Activated CD4-positive, alpha-beta memory T cell treated with anti-CD3 and anti-CD28 coated beads, Interleukin-2, amount 10 ng/mL, durations not matched to agents 7 days and 5 days (primary cell): ENCODE data around the gene SLMAP. TPM values are rescaled to one million over a fixed set of nuclear protein-coding genes. Genes with fewer than 3 reads are reported as not detected.

Source experiments
- CTCF ChIA-PET: fragments of 350-600 bp; sonication (Branson Sonifier 250); formaldehyde crosslinking; loops from one replicate; lab custom pipeline; 2021; ENCODE audit warnings: antibody characterized with exemption, inconsistent platforms; lab: Charles Lee
- POLR2A ChIA-PET: fragments of 350-600 bp; sonication (Branson Sonifier 250); formaldehyde crosslinking; loops from one replicate; lab custom pipeline; 2021; ENCODE audit warnings: antibody characterized with exemption; lab: Charles Lee
- DNase-seq: peaks from one replicate; pipeline ENCODE4 v3.0.0-alpha.2; 2020
- H3K27ac Mint-ChIP-seq: one replicate; pipeline ENCODE4 v1.8.0; 2021; ENCODE audit warnings: mild to moderate bottlenecking, mixed read lengths
- H3K27me3 Mint-ChIP-seq: one replicate; pipeline ENCODE4 v1.8.0; 2021; ENCODE audit warnings: mixed read lengths
- H3K36me3 Mint-ChIP-seq: one replicate; pipeline ENCODE4 v1.8.0; 2021; ENCODE audit warnings: low read depth, mixed read lengths
- H3K4me1 Mint-ChIP-seq: one replicate; pipeline ENCODE4 v1.8.0; 2021; ENCODE audit warnings: mixed read lengths
- H3K4me3 Mint-ChIP-seq: one replicate; pipeline ENCODE4 v1.8.0; 2021; ENCODE audit warnings: mild to moderate bottlenecking, mixed read lengths
- H3K9me3 Mint-ChIP-seq: one replicate; pipeline ENCODE4 v1.8.0; 2021; ENCODE audit warnings: mixed read lengths
- total RNA-seq, 2 experiments: library from RNA; stranded (reverse); gene quantifications; one replicate each; pipeline ENCODE4 v1.2.3, GENCODE V29; 2021

SLMAP gene
- total RNA-seq, 2 experiments from 2014 or later = 53.4 to 55.6 TPM

- POLR2A ChIA-PET = interaction anchor here (1.0 to 1.1 kb wide), 2 partner anchors 64 to 133 kb away, joined by 3 read pairs; partner anchors contain the start of gene DENND6A
- Mint-ChIP-seq H3K27ac (no peak overlapping the region), H3K4me3 (no peak overlapping the region)
Observed at GRCh38 chr3:57826245-57826951, 70.3 kb downstream of the SLMAP start.

GRCh38 chr3:57826952-57827723 lies 71.0 kb downstream of the SLMAP start:
- DNase-seq = no peak
- Mint-ChIP-seq H3K9me3 (no peaks in the 10 kb centered on the region), H3K36me3 (peaks cover 9% of the 10 kb centered on the region), H3K27me3 (no peaks in the 10 kb centered on the region), H3K4me3 (no peak overlapping the region), H3K27ac (no peak overlapping the region), H3K4me1 (no peaks in the 10 kb centered on the region)
- CTCF ChIA-PET = interaction anchor here (0.6 to 1.4 kb wide), 2 partner anchors 29 to 430 kb away, joined by 3 to 9 read pairs; no protein-coding TSS in a partner anchor
- POLR2A ChIA-PET = interaction anchor here (1.1 kb wide), 1 partner anchor 134 kb away, joined by 3 read pairs; the partner anchor contains the start of gene DENND6A

More at GRCh38 chr3:57826245-57826951, 70.3 kb downstream of the SLMAP start:
- no peak for DNase-seq
- Mint-ChIP-seq H3K9me3 (no peaks in the 10 kb centered on the region), H3K27me3 (no peaks in the 10 kb centered on the region), H3K4me1 (no peaks in the 10 kb centered on the region), H3K36me3 (peaks cover 6% of the 10 kb centered on the region)
- CTCF ChIA-PET = interaction anchor here (0.6 to 1.4 kb wide), 4 partner anchors 28 to 429 kb away, joined by 3 to 9 read pairs (median 4); no protein-coding TSS in a partner anchor

DNA sequence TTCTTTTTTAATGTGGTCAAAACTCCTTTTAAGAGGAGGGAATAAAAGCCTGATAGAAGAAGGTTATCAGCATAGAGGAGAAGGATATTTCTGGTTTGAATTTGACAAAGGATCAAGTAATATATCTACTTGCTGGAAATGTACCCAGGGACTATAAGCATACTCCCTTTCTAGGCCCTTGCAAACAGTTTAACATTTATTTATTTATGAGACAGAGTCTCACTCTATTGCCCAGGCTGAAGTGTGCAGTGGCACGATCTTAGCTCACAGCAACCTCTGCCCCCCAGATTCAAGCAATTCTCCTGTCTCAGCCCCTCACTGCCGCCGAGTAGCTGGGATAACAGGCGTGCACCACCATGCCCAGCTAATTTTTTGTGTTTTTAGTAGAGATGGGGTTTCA lies 71.6 kb downstream of the SLMAP start:
- Mint-ChIP-seq H3K36me3 (peaks cover 14% of the 10 kb centered on the region), H3K4me3 (no peak overlapping the region), H3K27ac (no peak overlapping the region), H3K27me3 (no peaks in the 10 kb centered on the region), H3K4me1 (no peaks in the 10 kb centered on the region), H3K9me3 (no peaks in the 10 kb centered on the region)
- DNase-seq = no peak
- ChIA-PET CTCF (no interaction called here), POLR2A (no interaction called here)

DNA sequence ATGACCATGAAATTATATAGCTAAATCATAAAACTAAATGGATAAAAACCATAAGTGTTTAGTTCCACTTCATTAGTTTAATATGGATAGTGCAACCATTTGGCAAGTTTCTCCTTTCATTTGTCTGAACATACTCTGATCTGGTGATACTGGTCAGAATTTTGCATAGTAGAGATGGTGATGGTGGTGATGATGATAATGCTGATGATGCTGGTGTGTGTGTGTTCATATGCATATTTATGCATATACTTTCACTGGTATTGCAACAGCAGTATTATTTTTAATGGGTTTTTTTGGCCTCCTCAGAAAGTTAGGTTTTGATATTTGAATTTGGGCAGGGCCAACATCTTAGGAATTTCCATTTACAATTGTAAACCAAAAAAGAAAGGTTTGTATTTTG lies 76.4 kb downstream of the SLMAP start:
- CTCF ChIA-PET = interaction anchor here (0.8 to 1.0 kb wide), 2 partner anchors 21 to 70 kb away, joined by 3 read pairs; no protein-coding TSS in a partner anchor
- H3K27ac Mint-ChIP-seq = no peak overlapping the region
- no peaks in the 10 kb centered on the region for H3K9me3 Mint-ChIP-seq
- H3K27me3 Mint-ChIP-seq = no peaks in the 10 kb centered on the region
- H3K4me3 Mint-ChIP-seq = no peak overlapping the region
- no peak for DNase-seq
- POLR2A ChIA-PET = no interaction called here
- H3K36me3 Mint-ChIP-seq = peaks cover 15% of the 10 kb centered on the region
- no peaks in the 10 kb centered on the region for H3K4me1 Mint-ChIP-seq

- POLR2A ChIA-PET = no interaction called here
- H3K36me3 Mint-ChIP-seq = peaks cover 15% of the 10 kb centered on the region
Observed at GRCh38 chr3:57832900-57833313, 76.8 kb downstream of the SLMAP start.

GRCh38 chr3:57833763-57834162 lies 77.7 kb downstream of the SLMAP start:
- no peaks in the 10 kb centered on the region for H3K27me3 Mint-ChIP-seq
- no peaks in the 10 kb centered on the region for H3K9me3 Mint-ChIP-seq
- DNase-seq = no peak
- no peak overlapping the region for H3K4me3 Mint-ChIP-seq
- H3K4me1 Mint-ChIP-seq = no peaks in the 10 kb centered on the region
- ChIA-PET CTCF (interaction anchor here (0.7 kb wide), 2 partner anchors 17 to 123 kb away, joined by 3 to 4 read pairs; no protein-coding TSS in a partner anchor), POLR2A (no interaction called here)
- no peak overlapping the region for H3K27ac Mint-ChIP-seq
- peaks cover 15% of the 10 kb centered on the region for H3K36me3 Mint-ChIP-seq

More at GRCh38 chr3:57832900-57833313, 76.8 kb downstream of the SLMAP start:
- no peaks in the 10 kb centered on the region for H3K27me3 Mint-ChIP-seq
- H3K4me3 Mint-ChIP-seq = no peak overlapping the region
- DNase-seq = no peak
- no peaks in the 10 kb centered on the region for H3K9me3 Mint-ChIP-seq
- H3K27ac Mint-ChIP-seq = no peak overlapping the region
- H3K4me1 Mint-ChIP-seq = no peaks in the 10 kb centered on the region
- CTCF ChIA-PET = interaction anchor here (0.8 to 1.0 kb wide), 2 partner anchors 20 to 71 kb away, joined by 3 read pairs; no protein-coding TSS in a partner anchor

- ChIA-PET CTCF (no interaction called here), POLR2A (interaction anchor here (1.1 kb wide), 2 partner anchors 8 to 11 kb away, joined by 3 to 4 read pairs; no protein-coding TSS in a partner anchor)
- H3K36me3 Mint-ChIP-seq = peaks cover 1% of the 10 kb centered on the region
- no peaks in the 10 kb centered on the region for H3K9me3 Mint-ChIP-seq
- no peak overlapping the region for H3K4me3 Mint-ChIP-seq
- peaks cover 1% of the 10 kb centered on the region for H3K4me1 Mint-ChIP-seq
- no peaks in the 10 kb centered on the region for H3K27me3 Mint-ChIP-seq
- no peak for DNase-seq
- no peak overlapping the region for H3K27ac Mint-ChIP-seq
Observed at GRCh38 chr3:57837686-57838085, 81.6 kb downstream of the SLMAP start.

- no peak for DNase-seq
- peaks cover 1% of the 10 kb centered on the region for H3K4me1 Mint-ChIP-seq
- no peaks in the 10 kb centered on the region for H3K36me3 Mint-ChIP-seq
- CTCF ChIA-PET = no interaction called here
- no peaks in the 10 kb centered on the region for H3K27me3 Mint-ChIP-seq
- no peak overlapping the region for H3K27ac Mint-ChIP-seq
- no peak overlapping the region for H3K4me3 Mint-ChIP-seq
- POLR2A ChIA-PET = no interaction called here
- no peaks in the 10 kb centered on the region for H3K9me3 Mint-ChIP-seq
Observed at GRCh38 chr3:57838627-57839026, 82.5 kb downstream of the SLMAP start.

GRCh38 chr3:57840473-57840872 lies 84.4 kb downstream of the SLMAP start:
- H3K4me3 Mint-ChIP-seq = no peak overlapping the region
- POLR2A ChIA-PET = no interaction called here
- peaks cover 1% of the 10 kb centered on the region for H3K4me1 Mint-ChIP-seq
- CTCF ChIA-PET = interaction anchor here (1.8 kb wide), 1 partner anchor 15 kb away, joined by 5 read pairs; no protein-coding TSS in a partner anchor
- H3K27ac Mint-ChIP-seq = no peak overlapping the region
- no peaks in the 10 kb centered on the region for H3K9me3 Mint-ChIP-seq
- peaks cover 2% of the 10 kb centered on the region for H3K36me3 Mint-ChIP-seq
- H3K27me3 Mint-ChIP-seq = no peaks in the 10 kb centered on the region
- no peak for DNase-seq

DNA sequence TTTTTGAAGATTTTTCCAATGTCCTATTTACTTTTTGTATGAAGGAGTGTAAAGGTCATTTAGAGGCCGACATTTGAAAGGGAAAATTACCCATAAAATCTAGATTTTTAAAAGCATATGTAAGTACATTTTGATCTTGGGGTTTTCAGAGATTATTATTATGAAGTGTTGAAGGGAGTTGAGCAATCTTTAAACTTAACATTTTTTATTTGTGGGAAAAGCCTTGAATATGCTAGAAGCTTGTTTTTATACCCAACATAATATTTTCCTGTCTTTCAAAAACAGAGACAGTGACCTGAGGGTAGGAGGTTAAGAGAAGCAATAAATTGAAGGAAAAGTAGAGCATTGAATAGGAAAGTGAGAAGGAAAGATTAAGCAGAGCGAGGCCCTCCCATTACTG lies 85.7 kb downstream of the SLMAP start:
- Mint-ChIP-seq H3K36me3 (peaks cover 6% of the 10 kb centered on the region), H3K4me3 (no peak overlapping the region), H3K4me1 (peaks cover 1% of the 10 kb centered on the region), H3K9me3 (no peaks in the 10 kb centered on the region), H3K27me3 (no peaks in the 10 kb centered on the region), H3K27ac (no peak overlapping the region)
- ChIA-PET CTCF (interaction anchor here (1.8 kb wide), 1 partner anchor 14 kb away, joined by 5 read pairs; no protein-coding TSS in a partner anchor), POLR2A (interaction anchor here (1.4 kb wide), 1 partner anchor 285 kb away, joined by 5 read pairs; no protein-coding TSS in a partner anchor)
- DNase-seq = no peak

- no peaks in the 10 kb centered on the region for H3K27me3 Mint-ChIP-seq
- peaks cover 9% of the 10 kb centered on the region for H3K36me3 Mint-ChIP-seq
- ChIA-PET CTCF (no interaction called here), POLR2A (no interaction called here)
- H3K4me3 Mint-ChIP-seq = no peak overlapping the region
- H3K4me1 Mint-ChIP-seq = no peaks in the 10 kb centered on the region
- no peak overlapping the region for H3K27ac Mint-ChIP-seq
- H3K9me3 Mint-ChIP-seq = no peaks in the 10 kb centered on the region
- no peak for DNase-seq
Observed at GRCh38 chr3:57848177-57848738, 92.1 kb downstream of the SLMAP start.

- peaks cover 3% of the 10 kb centered on the region for H3K36me3 Mint-ChIP-seq
- no peak for DNase-seq
- no peak overlapping the region for H3K4me3 Mint-ChIP-seq
- no peaks in the 10 kb centered on the region for H3K4me1 Mint-ChIP-seq
- no peaks in the 10 kb centered on the region for H3K9me3 Mint-ChIP-seq
- H3K27ac Mint-ChIP-seq = no peak overlapping the region
- POLR2A ChIA-PET = no interaction called here
- no peaks in the 10 kb centered on the region for H3K27me3 Mint-ChIP-seq
- CTCF ChIA-PET = no interaction called here
Observed at GRCh38 chr3:57851304-57851703, 95.2 kb downstream of the SLMAP start.
